Hindlimb muscle (tissue), 1 donor: ENCODE measurements around the gene TF. TPM values are rescaled to one million over a fixed set of nuclear protein-coding genes. Genes with fewer than 3 reads are reported as not detected.

ENCODE experiments used
- DNase-seq: peaks from one replicate; pipeline ENCODE4 v3.0.0-alpha.2; 2013
- polyA plus RNA-seq: library from polyadenylated mRNA; unstranded; fragments of 120-200 nt; gene quantifications from one replicate; pipeline ENCODE4 v1.2.1, GENCODE V29; 2013; ENCODE audit not compliant: insufficient read length

The TF gene
- polyA plus RNA-seq, 1 donor: 5.9 TPM

GRCh38 chr3:133747907-133748639 lies 1.9 kb downstream of the TF start:
- DNase-seq: no peak

- no peak for DNase-seq
Observed at GRCh38 chr3:133749427-133750258, 3.5 kb downstream of the TF start.

- DNase-seq: no peak
Observed at GRCh38 chr3:133750259-133750656, 4.1 kb downstream of the TF start.

GRCh38 chr3:133753107-133753778 lies 7.0 kb downstream of the TF start:
- no peak for DNase-seq

- DNase-seq: no peak
Observed at GRCh38 chr3:133753779-133754164, 7.6 kb downstream of the TF start.

- no peak for DNase-seq
Observed at GRCh38 chr3:133754455-133754854, 8.3 kb downstream of the TF start.

GRCh38 chr3:133754973-133755828 lies 9.0 kb downstream of the TF start:
- DNase-seq: no peak

GRCh38 chr3:133756716-133757694 lies 10.8 kb downstream of the TF start:
- DNase-seq: no peak

GRCh38 chr3:133757701-133758567 lies 11.7 kb downstream of the TF start:
- DNase-seq: no peak

- DNase-seq: no peak
Observed at GRCh38 chr3:133758568-133758928, 12.4 kb downstream of the TF start.

- DNase-seq: no peak
Observed at GRCh38 chr3:133758964-133759739, 13.0 kb downstream of the TF start.

- DNase-seq: no peak
Observed at GRCh38 chr3:133759740-133760305, 13.6 kb downstream of the TF start.

GRCh38 chr3:133760916-133761315 lies 14.7 kb downstream of the TF start:
- no peak for DNase-seq

- no peak for DNase-seq
Observed at GRCh38 chr3:133761605-133762484, 15.7 kb downstream of the TF start.

GRCh38 chr3:133762539-133762938 lies 16.3 kb downstream of the TF start:
- DNase-seq: no peak

GRCh38 chr3:133763797-133764683 lies 17.8 kb downstream of the TF start:
- DNase-seq: peak; percentile 91

GRCh38 chr3:133765256-133765655 lies 19.1 kb downstream of the TF start:
- no peak for DNase-seq
